PFSK-1 (cell line): ENCODE data around the gene DTX3.

Source experiments
- FOXP2 ChIP-seq: optimal IDR thresholded peaks from 2 replicates; pipeline ENCODE3; 2011; ENCODE audit warnings: borderline replicate concordance, control low read depth, inconsistent platforms; ENCODE audit not compliant: insufficient read depth; ENCODE audit errors: extremely low read length, extremely low read depth
- POLR2AphosphoS5 ChIP-seq: IDR thresholded peaks from 2 replicates; pipeline ENCODE4 v1.6.1; 2012; ENCODE audit warnings: low read depth, mild to moderate bottlenecking, control low read depth, low read length, moderate library complexity
- REST ChIP-seq, 2 experiments: IDR thresholded peaks; 2 replicates each; pipeline versions ENCODE4 v1.6.1 to v1.8.0; 2011 to 2012; ENCODE audit warnings: low read depth in 2 of 2, low read length in 2 of 2, control low read depth in 1 of 2, inconsistent platforms in 1 of 2, mild to moderate bottlenecking in 1 of 2, moderate library complexity in 1 of 2; ENCODE audit not compliant: insufficient read depth in 1 of 2
- SIN3A ChIP-seq: IDR thresholded peaks from 2 replicates; pipeline ENCODE4 v1.6.1; 2012; ENCODE audit warnings: mild to moderate bottlenecking, low read length, moderate library complexity, borderline replicate concordance; ENCODE audit not compliant: insufficient read depth
- TAF1 ChIP-seq: IDR thresholded peaks from 2 replicates; pipeline ENCODE4 v1.6.1; 2012; ENCODE audit warnings: low read length, control low read depth, borderline replicate concordance; ENCODE audit not compliant: insufficient read depth

DTX3 gene

DNA sequence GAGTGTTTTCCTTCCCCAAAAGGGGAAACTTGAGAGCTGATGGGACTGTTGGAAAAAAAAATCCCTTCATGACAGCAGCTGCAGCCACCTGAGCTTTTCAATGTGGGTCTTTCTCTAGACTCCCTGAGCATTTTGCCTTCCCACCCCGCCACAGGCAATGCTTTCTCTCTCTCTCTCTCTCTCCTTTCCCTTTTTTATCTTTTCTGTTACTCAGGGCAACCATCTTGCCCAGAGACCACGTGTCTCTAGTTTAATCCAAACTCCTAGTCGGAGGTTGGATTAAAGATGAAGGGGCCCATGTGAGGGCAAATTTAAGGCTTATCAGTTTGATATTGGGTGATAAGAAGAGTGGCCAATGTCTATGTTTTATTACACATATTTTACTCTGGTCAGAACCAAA is 54.3 kb downstream of the DTX3 start:
- TF ChIP-seq FOXP2 = no peak
- TF ChIP-seq REST (IDR thresholded peaks at IDR 0.05; ENCODE audit: insufficient read depth in 1 of 2, low read depth in 2 of 2, low read length in 2 of 2) = no peak
- no peak for TF ChIP-seq POLR2AphosphoS5
- no peak for TF ChIP-seq TAF1
- TF ChIP-seq SIN3A = no peak
